ENCODE results near the gene LRFN4.

Gene LRFN4

DNA sequence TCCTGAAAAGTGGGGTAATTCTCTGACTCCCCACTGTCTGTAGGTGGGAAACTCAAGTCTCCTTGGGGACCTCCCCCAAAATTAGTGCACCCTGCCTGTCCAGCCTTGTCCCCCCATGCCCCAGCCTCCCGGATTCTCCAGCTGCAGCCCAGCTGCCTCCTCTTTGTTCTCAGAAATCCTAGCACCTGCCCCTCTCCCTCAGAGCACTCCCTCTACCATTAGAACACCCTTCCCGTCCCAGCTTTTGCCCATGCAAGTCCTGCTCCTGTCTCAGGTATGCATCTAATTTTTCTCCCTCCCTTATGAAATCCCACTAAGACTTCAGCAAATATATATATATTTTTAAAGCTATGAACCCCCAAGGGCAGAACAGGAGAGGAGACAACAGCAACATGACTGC is 37.3 kb downstream of the LRFN4 start:
- no peak for DNase-seq

DNA sequence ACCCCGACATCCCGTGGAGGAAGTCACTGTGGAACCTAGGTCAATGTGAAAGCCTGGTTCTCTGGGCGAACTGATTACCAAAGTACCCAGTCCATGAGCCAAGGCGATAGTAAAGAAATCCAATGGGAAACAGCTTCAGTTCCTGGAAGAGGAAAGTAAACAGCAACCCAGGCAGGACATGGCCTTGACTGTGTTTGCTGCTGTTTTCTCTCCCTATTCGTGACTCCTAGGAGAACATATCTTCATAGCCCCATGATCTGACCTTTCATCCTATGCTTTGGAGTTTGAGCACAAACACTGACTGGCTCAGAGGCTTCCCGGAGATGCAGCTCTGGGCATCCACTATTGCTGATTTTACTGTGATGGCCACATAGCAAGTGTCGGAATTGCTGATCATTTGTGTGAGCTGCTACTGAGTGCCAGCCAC is 45.1 kb downstream of the LRFN4 start:
- DNase-seq = no peak

- no peak for DNase-seq
Measured at GRCh38 chr11:66902486-66903177, 45.8 kb downstream of the LRFN4 start.

DNA sequence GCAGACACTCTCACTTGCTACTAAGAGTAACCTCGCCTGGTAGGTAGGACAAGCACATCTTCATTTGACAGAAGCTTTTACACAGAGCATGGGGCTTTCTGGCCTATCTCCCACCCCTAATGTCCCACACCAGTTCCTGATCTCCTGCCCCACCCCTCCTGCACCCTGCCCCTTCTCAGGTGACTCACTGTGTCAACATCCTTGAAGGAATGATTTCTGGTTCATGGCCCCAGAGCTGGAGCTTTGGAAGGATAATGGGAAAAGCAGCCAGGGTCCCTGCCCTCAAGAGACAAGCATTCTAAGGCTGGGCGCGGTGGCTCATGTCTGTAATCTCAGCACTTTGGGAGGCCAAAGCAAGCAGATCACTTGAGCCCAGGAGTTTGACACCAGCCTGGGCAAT is 47.2 kb downstream of the LRFN4 start:
- peak; percentile 36 for DNase-seq

DNA sequence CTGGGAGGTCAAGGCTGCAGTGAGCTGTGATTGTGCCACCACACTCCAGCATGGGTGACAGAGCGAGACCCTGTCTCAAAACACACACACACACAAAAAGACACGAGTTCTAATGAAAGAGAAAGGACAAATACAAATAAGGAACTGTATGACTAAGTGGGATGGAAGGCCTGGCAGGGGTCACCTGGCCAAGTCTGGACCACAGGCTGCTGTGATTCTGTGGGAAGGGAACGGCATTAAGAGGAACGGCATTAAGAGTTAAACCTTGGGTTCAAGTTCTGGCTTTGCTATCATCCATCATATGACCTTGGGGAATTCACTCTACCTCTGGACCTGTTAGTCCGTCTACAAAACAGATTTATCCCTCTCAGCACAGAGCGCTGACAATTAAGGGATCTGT is 47.7 kb downstream of the LRFN4 start:
- DNase-seq = no peak

DNA sequence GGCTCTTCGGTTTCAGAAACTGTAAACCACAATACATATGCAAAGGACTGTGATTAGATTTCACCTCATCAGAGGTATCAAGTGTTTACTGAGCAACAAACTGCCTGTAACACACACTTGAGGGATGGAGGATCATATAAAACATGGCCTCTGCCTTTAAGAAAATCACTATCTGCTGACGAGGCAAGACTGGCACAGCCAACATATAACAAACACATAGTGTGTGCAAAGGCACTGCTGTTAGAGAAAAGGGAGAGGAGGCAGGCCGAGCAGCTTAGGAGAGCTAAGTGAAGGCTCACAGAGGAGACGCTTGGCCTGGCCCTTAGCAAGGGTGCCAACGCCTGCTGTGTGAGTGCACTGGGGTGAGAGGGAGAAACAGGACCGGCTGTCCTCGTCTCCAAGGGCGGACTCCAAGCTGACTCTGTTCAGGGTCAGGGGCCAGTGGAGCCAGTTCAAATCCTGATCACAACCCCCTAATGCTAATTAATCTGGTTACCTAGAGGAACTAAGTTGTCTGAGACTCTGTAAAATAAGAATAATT is 48.2 kb downstream of the LRFN4 start:
- DNase-seq = no peak

DNA sequence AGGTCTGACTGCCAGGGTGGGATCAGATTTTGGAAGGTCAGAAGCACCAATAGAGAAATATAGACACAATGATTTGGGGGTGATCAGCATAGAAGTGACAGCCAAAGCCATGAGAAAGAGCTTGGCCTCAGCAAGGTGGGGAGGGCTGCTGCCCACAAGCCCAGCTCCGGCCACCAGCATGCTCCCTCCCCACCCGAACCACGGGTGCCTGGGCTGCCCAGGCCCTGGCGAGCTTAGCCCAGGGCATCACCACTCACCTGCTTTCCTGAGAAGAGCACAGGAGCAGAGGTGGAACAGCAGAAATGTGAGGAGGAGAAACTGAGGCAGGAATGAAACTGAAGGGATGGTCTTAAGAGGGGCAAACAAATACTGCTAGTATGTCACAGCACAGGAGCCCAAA is 48.8 kb downstream of the LRFN4 start:
- DNase-seq = no peak

DNA sequence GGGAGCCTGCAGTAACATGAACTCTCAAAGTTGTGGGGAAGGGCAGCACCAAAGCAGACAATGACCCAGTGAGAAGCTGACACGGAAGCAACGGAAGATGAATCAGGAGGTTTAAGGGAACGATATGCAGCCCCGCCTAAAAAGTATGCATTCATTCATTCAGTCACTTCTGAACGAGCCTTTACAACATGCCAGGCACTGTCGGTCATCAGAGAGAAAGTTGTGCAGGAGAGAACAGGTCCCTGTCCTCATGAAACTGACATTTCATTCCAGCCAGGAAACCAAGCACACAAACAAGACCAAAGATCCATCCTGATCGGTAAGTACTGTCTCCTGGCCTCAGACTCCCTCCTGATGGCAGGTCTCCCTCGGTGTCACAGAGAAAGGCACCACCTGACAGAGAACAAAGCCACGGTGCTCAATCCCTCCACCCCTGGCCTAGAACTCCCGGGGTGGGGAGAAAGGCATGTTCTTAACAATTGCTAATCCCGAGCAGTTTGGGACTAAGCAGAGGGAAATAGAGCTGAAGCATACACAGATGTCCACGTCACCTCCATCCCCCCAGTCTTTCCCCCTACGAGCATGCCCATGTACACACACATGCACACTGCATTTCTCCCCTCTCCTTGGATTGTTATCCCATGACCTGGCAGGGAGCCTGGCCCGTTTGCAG is 49.3 kb downstream of the LRFN4 start:
- no peak for DNase-seq

GRCh38 chr11:66907751-66908630 is 51.1 kb downstream of the LRFN4 start:
- no peak for DNase-seq

DNA sequence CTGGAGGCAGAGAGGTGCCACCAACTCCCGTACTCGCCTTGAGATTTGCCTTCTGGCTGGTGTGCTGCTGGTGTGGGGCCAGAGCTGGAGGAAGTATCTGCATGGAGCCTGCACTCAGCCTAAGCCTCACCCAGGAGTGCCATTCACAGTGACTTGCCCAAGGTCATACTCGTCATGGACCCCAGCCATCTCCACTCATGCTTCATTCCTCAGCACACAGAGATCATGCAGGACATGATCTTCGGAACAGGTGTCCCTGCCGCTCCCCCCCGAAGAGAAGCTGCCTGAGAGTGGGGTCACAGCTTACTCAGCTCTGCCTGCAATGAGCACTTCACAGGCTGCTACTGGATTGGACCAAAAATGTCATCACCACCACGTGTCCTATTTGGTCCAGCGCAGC is 52.3 kb downstream of the LRFN4 start:
- no peak for DNase-seq

- DNase-seq = no peak
Measured at GRCh38 chr11:66910016-66910415, 53.2 kb downstream of the LRFN4 start.

All from DMS53 (cell line).